ENCODE results near the gene RIC8B.

DNA sequence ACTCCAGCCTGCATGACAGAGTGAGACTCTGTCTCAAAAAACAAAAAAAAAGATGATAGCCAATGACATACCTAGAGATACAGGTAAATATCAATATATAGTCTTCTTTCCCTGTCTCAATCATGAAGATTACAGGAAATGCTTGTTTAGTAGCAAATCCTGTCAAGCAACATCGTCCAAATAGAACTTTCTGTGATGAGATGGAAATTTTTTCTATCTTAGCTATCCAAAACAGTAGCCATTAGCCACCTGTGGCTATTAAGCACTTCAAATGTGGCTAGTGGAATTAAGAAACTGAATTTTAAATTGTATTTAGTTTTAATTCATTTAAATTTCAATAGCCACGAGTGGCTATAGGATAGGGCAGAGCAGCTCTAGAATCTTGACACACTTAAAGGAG, 33.2 kb upstream of the RIC8B start:
- TF ChIP-seq, protein P1, sequence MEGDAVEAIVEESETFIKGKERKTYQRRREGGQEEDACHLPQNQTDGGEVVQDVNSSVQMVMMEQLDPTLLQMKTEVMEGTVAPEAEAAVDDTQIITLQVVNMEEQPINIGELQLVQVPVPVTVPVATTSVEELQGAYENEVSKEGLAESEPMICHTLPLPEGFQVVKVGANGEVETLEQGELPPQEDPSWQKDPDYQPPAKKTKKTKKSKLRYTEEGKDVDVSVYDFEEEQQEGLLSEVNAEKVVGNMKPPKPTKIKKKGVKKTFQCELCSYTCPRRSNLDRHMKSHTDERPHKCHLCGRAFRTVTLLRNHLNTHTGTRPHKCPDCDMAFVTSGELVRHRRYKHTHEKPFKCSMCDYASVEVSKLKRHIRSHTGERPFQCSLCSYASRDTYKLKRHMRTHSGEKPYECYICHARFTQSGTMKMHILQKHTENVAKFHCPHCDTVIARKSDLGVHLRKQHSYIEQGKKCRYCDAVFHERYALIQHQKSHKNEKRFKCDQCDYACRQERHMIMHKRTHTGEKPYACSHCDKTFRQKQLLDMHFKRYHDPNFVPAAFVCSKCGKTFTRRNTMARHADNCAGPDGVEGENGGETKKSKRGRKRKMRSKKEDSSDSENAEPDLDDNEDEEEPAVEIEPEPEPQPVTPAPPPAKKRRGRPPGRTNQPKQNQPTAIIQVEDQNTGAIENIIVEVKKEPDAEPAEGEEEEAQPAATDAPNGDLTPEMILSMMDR (IDR thresholded peaks at IDR 0.05), result no peak
- TF ChIP-seq POLR2A (IDR thresholded peaks at IDR 0.05), result no peak
